GM13977 (cell line): Measurements from ENCODE around the gene MRPL45.

Source experiments
- DNase-seq: peaks from one replicate; pipeline ENCODE4 v3.0.0; 2012; ENCODE audit warnings: low spot score
- in situ Hi-C: fragments of 300-500 bp; cut with MboI; formaldehyde crosslinking; loops from one replicate; pipeline ENCODE4 v1.12.0; 2022; ENCODE audit warnings: low sequenced_read_pairs, low pct_unique_long_range_greater_than_20kb, mixed read lengths, inconsistent platforms; ENCODE audit not compliant: unreplicated experiment
- TF ChIP-seq, protein P1 (sequence below): IDR thresholded peaks from 2 replicates; pipeline ENCODE4 v1.5.1; 2012; ENCODE audit warnings: mild to moderate bottlenecking, control low read depth; ENCODE audit not compliant: insufficient read depth; ENCODE audit errors: extremely low read depth, missing control alignments

Gene MRPL45

GRCh38 chr17:38324772-38325171, 27.8 kb downstream of the MRPL45 start:
- in situ Hi-C loops = no loop called here
- no peak for DNase-seq
- TF ChIP-seq, protein P1, sequence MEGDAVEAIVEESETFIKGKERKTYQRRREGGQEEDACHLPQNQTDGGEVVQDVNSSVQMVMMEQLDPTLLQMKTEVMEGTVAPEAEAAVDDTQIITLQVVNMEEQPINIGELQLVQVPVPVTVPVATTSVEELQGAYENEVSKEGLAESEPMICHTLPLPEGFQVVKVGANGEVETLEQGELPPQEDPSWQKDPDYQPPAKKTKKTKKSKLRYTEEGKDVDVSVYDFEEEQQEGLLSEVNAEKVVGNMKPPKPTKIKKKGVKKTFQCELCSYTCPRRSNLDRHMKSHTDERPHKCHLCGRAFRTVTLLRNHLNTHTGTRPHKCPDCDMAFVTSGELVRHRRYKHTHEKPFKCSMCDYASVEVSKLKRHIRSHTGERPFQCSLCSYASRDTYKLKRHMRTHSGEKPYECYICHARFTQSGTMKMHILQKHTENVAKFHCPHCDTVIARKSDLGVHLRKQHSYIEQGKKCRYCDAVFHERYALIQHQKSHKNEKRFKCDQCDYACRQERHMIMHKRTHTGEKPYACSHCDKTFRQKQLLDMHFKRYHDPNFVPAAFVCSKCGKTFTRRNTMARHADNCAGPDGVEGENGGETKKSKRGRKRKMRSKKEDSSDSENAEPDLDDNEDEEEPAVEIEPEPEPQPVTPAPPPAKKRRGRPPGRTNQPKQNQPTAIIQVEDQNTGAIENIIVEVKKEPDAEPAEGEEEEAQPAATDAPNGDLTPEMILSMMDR = no peak

GRCh38 chr17:38325221-38325851, 28.4 kb downstream of the MRPL45 start:
- TF ChIP-seq, protein P1 = no peak
- no peak for DNase-seq
- in situ Hi-C loops = no loop called here

GRCh38 chr17:38326996-38327792, 30.2 kb downstream of the MRPL45 start:
- DNase-seq = no peak
- TF ChIP-seq, protein P1 = no peak
- in situ Hi-C loops = no loop called here

DNA sequence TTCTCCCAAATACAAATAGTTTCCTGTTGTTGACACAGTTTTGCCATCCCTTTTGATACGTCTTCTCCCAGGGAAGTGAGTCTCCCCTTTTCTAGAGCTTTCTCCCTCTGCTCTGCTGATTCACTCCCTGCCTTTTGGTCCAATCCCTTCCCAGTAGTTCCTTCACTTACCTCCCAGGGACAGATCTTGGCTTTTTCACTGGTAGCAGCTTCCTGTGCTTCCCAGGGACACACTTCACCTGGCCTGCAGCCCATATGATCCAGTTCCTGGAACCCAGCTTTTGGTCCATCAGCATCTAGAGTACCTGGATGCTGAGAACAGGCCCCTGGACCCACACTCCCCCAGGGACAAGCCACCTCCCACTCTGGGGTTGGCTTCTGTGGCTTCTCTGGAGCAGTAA, 31.0 kb downstream of the MRPL45 start:
- TF ChIP-seq, protein P1 = no peak
- no peak for DNase-seq
- in situ Hi-C loops = no loop called here

DNA sequence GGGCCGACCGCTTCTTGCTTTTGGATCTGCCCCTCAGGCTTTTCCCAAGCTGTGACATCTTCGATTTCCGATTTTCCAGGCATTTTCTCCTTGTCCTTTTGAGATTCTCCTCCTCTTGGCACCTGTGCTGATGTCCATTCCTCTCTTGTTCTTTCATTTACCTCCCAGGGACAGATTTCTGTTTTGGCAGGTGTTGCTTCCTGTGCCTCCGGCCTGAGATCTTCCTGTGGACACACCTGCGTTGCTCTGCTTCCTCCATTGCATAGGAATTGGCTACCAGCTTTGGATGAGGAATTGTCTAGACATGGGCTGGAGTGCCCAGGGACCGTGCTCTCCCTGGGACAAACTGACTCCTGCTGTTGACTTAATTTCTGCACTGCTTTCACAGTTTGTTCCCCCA, 31.7 kb downstream of the MRPL45 start:
- TF ChIP-seq, protein P1 = no peak
- DNase-seq = no peak
- in situ Hi-C loops = no loop called here

GRCh38 chr17:38329284-38329683, 32.3 kb downstream of the MRPL45 start:
- DNase-seq = no peak
- in situ Hi-C loops = no loop called here
- TF ChIP-seq, protein P1 = no peak
